Pancreas (tissue), 10 donors: ENCODE results near the gene SH3BP2. TPM values are rescaled to one million over a fixed set of nuclear protein-coding genes. Genes with fewer than 3 reads are reported as not detected.
A peak's percentile ranks its signal among the peaks of the same experiment; 100 is the strongest.
"Not testable (repeated sequence)": the region's sequence is repeated elsewhere in the genome, so short reads cannot be mapped to it uniquely, and the experiment has no call there.

Experiments
- ATAC-seq, 4 donors: fragments of 200-7000 bp; cut with Tn5 transposase; one replicate each; pipeline versions ENCODE4 v1.8.0 to v1.9.1; 2020; ENCODE audit warnings: mild to moderate bottlenecking in 4 of 4, moderate library complexity in 4 of 4
- DNase-seq, 6 donors: peaks; one replicate each; pipeline ENCODE4 v3.0.0-alpha.2; 2020
- FAIRE-seq: peaks from 2 replicates; lab custom pipeline; 2012; peaks lifted over from hg19 to GRCh38; lab: Jason Lieb, UNC
- H3K27ac ChIP-seq, 4 donors: fragments of 200-600 bp; sonication (generic); 1 replicate in 3 of 4; 2 replicates in 1 of 4; pipeline versions ENCODE4 v1.5.0 to v1.8.0; 2020
- H3K27me3 ChIP-seq, 4 donors: fragments of 200-600 bp; one replicate each; pipeline ENCODE4 v1.8.0; 2021
- H3K36me3 ChIP-seq, 3 donors: fragments of 200-600 bp; sonication (generic) in 1 of 3; one replicate each; pipeline versions ENCODE4 v1.5.0 to v1.8.0; 2020 to 2021
- H3K4me1 ChIP-seq, 3 donors: fragments of 200-600 bp; one replicate each; pipeline ENCODE4 v1.8.0; 2021
- H3K4me3 ChIP-seq, 4 donors: fragments of 200-600 bp; sonication (generic) in 2 of 4; one replicate each; pipeline versions ENCODE4 v1.5.0 to v1.8.0; 2020 to 2021
- H3K9me3 ChIP-seq, 4 donors: fragments of 200-600 bp; one replicate each; pipeline ENCODE4 v1.8.0; 2021
- WGBS, 2 donors: extraction: QIAGEN DNeasy Blood & Tissue Kit; methylation state at CpG; one replicate each; pipeline ENCODE4 v1.1.7; 2013; 5-methylcytosine and 5-hydroxymethylcytosine counted together
- intact Hi-C, 3 donors: fragments of 100-400 bp; cut with DNase I; formaldehyde crosslinking; loops; one replicate each; pipeline versions ENCODE4 v1.11.1 to v1.14.2; 2022
- polyA plus RNA-seq, 2 donors: library from polyadenylated mRNA; stranded (reverse); fragments of 200-250 nt; gene quantifications; one replicate each; pipeline ENCODE4 v1.2.3, GENCODE V29; 2013
- total RNA-seq, 6 donors: library from RNA; stranded (reverse); fragmentation: NEBNext Ultra II Directional in 4 of 6; extraction: Animal tissue kit (Norgen Biotek cat#: 25700) in 4 of 6; gene quantifications; one replicate each; pipeline versions ENCODE4 v1.2.1 to v1.2.4, GENCODE V29; 2021 to 2023
- TF ChIP-seq, protein P1 (sequence below), 4 donors: fragments of 200-600 bp; sonication (generic) in 3 of 4; IDR thresholded peaks; one replicate each; pipeline versions ENCODE4 v1.5.0 to v1.8.0; 2021; ENCODE audit warnings: antibody characterized with exemption in 4 of 4
- donor health status: healthy with polysubstance abuse.
- donor health status: DM: no; HTN: no; CAD: no; lungs with moderate emphysema.
- donor health status: DM: no; HTN: no; CAD: no.
- donor health status: control.
- donor health status: control.
- donor health status: Bipolar disorder and iron deficiency.
- donor health status: DM: yes; HTN: yes; CAD: no.
- donor health status: DM: no; HTN: no; CAD: no.
- donor health status: DM: no; HTN: no; CAD: no.
- donor health status: DM: yes; HTN: yes; CAD: no.

The SH3BP2 gene
- total and polyA plus RNA-seq, 8 donors, result 12.3 to 56.5 (median 27.0) TPM

DNA sequence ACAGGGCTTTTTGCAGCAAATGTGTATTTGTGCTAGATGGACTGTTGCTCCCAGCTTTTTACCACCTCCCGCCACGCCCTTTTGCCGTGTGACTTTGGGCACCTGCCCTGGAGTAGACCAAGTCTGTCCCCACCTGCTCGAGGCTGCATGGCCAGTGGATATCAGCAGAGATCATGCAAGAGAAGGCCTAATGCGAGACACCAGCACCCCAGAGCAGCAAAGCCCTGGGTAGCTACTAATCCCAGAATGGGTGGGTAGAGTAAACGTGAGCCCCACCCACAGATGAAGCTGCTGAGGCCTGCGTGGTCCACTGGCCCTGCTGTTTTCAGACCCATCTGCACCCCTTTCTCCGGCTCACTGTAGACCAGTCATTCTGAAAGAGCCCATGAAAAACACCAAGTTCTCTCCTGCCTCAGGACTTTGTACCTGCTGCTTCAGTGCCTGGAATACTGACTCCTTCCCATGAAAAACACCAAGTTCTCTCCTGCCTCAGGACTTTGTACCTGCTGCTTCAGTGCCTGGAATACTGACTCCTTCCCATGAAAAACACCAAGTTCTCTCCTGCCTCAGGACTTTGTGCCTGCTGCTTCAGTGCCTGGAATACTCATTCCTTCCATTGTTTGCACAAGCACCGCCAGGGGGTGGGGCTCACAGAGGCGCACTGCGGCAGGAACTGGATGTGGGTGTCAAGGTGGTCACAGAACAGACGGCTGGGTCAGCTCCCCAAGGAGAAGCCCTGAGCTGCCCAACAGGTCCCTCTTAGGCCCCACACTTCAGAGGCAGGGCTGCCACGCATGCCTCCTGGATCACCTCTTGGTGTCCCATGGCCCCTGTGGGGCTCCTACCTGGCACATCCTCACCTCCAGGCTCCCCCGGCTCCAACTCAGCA, 31.6 kb upstream of the SH3BP2 start:
- ATAC-seq (peak; percentile 59 to 83 (median 74)), DNase-seq (peak; percentile 74 to 88 (median 80)), FAIRE-seq (no peak)
- Histone ChIP-seq H3K27ac (peak overlapping the region; percentile 46 to 95 (median 88)), H3K9me3 (no peaks in the 10 kb centered on the region), H3K36me3 (no peaks in the 10 kb centered on the region), H3K27me3 (no peaks in the 10 kb centered on the region), H3K4me1 (peaks cover 13 to 18% (median 15%) of the 10 kb centered on the region in 3 donors), H3K4me3 (no peak overlapping the region)
- TF ChIP-seq, protein P1, sequence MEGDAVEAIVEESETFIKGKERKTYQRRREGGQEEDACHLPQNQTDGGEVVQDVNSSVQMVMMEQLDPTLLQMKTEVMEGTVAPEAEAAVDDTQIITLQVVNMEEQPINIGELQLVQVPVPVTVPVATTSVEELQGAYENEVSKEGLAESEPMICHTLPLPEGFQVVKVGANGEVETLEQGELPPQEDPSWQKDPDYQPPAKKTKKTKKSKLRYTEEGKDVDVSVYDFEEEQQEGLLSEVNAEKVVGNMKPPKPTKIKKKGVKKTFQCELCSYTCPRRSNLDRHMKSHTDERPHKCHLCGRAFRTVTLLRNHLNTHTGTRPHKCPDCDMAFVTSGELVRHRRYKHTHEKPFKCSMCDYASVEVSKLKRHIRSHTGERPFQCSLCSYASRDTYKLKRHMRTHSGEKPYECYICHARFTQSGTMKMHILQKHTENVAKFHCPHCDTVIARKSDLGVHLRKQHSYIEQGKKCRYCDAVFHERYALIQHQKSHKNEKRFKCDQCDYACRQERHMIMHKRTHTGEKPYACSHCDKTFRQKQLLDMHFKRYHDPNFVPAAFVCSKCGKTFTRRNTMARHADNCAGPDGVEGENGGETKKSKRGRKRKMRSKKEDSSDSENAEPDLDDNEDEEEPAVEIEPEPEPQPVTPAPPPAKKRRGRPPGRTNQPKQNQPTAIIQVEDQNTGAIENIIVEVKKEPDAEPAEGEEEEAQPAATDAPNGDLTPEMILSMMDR (IDR thresholded peaks at IDR 0.05), result no peak
- intact Hi-C loops, result loop anchor here in 2 of 3 donors (10.0 kb wide), 2 partner anchors 174 to 274 kb away; no protein-coding TSS in a partner anchor
- WGBS, 2 donors, result 34 to 37% methylated on average over 14 of the region's 14 CpGs

DNA sequence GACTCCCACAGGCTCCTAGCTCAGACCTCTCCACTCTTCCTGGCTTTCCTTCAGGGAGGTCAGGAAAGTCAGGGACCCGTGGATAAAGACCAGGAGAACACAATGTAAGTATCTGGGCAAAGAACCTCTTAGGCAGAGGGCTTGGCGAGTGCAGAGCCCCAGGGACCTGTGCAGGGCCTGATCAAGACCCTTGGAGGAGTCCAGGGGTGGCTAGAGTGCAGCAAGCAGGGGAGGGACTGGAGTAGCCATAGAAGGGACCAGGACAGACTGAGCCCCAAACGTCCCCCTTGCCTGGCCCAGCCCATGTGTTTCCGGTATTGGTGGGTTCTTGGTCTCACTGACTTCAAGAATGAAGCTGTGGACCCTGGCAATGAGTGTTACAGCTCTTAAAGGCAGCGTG, 30.8 kb upstream of the SH3BP2 start:
- intact Hi-C loops, result loop anchor here in 2 of 3 donors (10.0 kb wide), 2 partner anchors 173 to 273 kb away; no protein-coding TSS in a partner anchor
- no peak overlapping the region for H3K4me3 ChIP-seq
- 49 to 74% methylated on average over 5 of the region's 5 CpGs for WGBS, 2 donors
- peak overlapping the region; percentile 46 to 95 (median 88) for H3K27ac ChIP-seq
- H3K9me3 ChIP-seq, result no peaks in the 10 kb centered on the region
- FAIRE-seq (no peak), ATAC-seq (no peak), DNase-seq (no peak)
- TF ChIP-seq, protein P1 (IDR thresholded peaks at IDR 0.05), result no peak
- H3K4me1 ChIP-seq, result peaks cover 13 to 18% (median 15%) of the 10 kb centered on the region in 3 donors
- H3K27me3 ChIP-seq, result no peaks in the 10 kb centered on the region
- H3K36me3 ChIP-seq, result no peaks in the 10 kb centered on the region

DNA sequence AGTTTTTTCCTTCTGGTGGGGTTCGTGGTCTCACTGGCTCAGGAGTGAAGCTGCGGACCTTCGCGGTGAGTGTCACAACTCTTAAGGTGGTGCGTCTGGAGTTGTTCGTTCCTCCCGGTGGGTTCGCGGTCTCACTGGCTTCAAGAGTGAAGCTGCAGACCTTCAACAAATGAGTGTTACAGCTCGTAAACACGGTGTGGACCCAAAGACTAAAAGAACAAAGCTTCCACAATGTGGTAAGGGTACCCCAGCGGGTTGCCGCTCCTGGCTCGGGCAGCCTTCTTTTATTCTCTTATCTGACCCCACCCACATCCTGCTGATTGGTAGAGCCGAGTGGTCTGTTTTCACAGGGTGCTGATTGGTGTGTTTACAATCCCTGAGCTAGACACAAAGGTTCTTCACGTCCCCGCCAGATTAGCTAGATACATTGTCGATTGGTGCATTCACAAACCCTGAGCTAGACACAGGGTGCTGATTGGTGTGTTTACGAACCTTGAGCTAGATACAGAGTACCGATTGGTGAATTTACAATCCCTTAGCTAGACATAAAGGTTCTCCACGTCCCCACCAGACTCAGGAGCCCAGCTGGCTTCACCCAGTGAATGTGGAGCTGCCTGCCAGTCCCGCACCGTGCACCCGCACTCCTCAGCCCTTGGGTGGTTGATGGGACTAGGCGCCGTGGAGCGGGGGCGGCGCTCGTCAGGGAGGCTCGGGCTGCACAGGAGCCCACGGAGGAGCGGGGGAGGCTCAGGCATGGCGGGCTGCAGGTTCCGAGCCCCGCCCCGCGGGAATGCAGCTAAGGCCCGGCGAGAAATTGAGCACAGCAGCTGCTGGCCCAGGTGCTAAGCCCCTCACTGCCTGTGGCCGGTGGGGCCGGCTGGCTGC, 30.2 kb upstream of the SH3BP2 start:
- DNase-seq, FAIRE-seq, H3K27me3 ChIP-seq, H3K4me3 ChIP-seq, ATAC-seq, H3K36me3 ChIP-seq, H3K9me3 ChIP-seq: not testable (repeated sequence)
- Histone ChIP-seq H3K4me1 (peaks cover 13 to 18% (median 15%) of the 10 kb centered on the region in 3 donors), H3K27ac (peak overlapping the region in 2 of 4 donors; percentile 94 to 95)
- WGBS, 2 donors, result 93% methylated on average over 36 to 41 of the region's 42 CpGs
- intact Hi-C loops, result loop anchor here in 2 of 3 donors (10.0 kb wide), 2 partner anchors 172 to 272 kb away; no protein-coding TSS in a partner anchor

DNA sequence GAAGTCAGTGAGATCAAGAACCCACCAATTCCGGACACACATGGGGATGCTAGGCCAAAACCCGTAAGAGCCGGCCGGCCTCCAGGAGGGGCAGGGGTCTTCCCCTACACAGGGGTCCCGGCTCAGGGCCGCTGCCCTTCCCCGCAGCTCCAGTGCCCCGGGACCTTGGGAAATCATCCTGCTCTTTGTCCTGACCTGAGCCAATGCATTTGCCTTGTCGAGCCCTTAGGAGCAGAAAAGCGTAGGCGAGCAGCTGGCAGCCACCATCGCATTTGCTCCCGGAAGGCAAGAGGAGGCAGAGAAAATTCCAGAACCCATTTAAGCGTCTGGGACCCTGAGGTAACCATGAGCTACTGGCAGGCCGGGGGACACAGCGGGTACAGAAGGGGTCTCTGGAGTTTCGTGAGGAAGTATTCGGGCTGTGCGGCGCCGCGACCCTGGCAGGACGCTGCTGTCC, 29.3 kb upstream of the SH3BP2 start:
- Histone ChIP-seq H3K4me3 (peak overlapping the region; percentile 16 to 44 (median 30)), H3K27me3 (no peaks in the 10 kb centered on the region), H3K27ac (peak overlapping the region in 2 of 4 donors; percentile 44 to 67), H3K4me1 (peaks cover 13 to 18% (median 15%) of the 10 kb centered on the region in 3 donors), H3K36me3 (no peaks in the 10 kb centered on the region), H3K9me3 (no peaks in the 10 kb centered on the region)
- peak in 1 of 6 donors; percentile 80 for DNase-seq
- ATAC-seq, result no peak
- intact Hi-C loops, result loop anchor here in 2 of 3 donors (10.0 kb wide), 2 partner anchors 171 to 271 kb away; no protein-coding TSS in a partner anchor
- FAIRE-seq, result no peak
- WGBS, 2 donors, result 42 to 73% methylated on average over 20 to 23 of the region's 23 CpGs
- TF ChIP-seq, protein P1 (IDR thresholded peaks at IDR 0.05), result no peak
